Stimulated activated memory B cell treated with anti-CD40 and anti-IgM and Interleukin-4, amounts not matched to agents 10 μg/mL and 1 μg/mL and 100 μg/mL, for 72 hours (primary cell): ENCODE measurements around the gene ITPR1.
A peak's percentile ranks its signal among the peaks of the same experiment; 100 is the strongest.

Experiments
- ATAC-seq: fragments of 150-1000 bp; cut with Tn5 transposase; 2 replicates; pipeline ENCODE4 v1.10.0; 2021
- H3K27ac Mint-ChIP-seq: one replicate; pipeline ENCODE4 v1.8.0; 2022; ENCODE audit warnings: mild to moderate bottlenecking, mixed read lengths
- H3K27me3 Mint-ChIP-seq: one replicate; pipeline ENCODE4 v1.8.0; 2022; ENCODE audit warnings: mixed read lengths
- H3K36me3 Mint-ChIP-seq: one replicate; pipeline ENCODE4 v1.8.0; 2022; ENCODE audit warnings: mixed read lengths
- H3K4me1 Mint-ChIP-seq: one replicate; pipeline ENCODE4 v1.8.0; 2022; ENCODE audit warnings: mixed read lengths
- H3K4me3 Mint-ChIP-seq: one replicate; pipeline ENCODE4 v1.8.0; 2022; ENCODE audit warnings: mild to moderate bottlenecking, moderate library complexity, mixed read lengths
- H3K9me3 Mint-ChIP-seq: one replicate; pipeline ENCODE4 v1.8.0; 2022; ENCODE audit warnings: mixed read lengths

The ITPR1 gene

GRCh38 chr3:4552811-4553210 is 59.7 kb downstream of the ITPR1 start:
- ATAC-seq: no peak
- peaks cover 62% of the 10 kb centered on the region for H3K36me3 Mint-ChIP-seq

DNA sequence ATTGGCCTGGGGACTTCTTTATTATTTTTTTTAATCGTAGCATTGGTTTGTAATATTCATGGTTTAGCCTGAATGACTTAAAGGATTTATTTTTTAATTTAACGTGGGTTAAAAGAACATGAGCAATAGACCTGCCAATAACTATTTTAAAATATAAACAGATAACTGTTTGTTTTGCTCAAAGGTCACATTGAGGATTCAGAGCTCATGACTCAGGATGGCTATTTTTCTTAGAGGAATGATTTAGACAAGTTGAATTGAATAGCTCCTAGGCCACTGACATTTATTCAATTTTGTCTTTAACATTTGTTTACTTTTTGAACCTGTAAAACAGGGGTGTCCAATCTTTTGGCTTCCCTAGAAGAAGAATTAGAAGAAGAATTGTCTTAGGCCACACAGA is 68.5 kb downstream of the ITPR1 start:
- H3K4me1 Mint-ChIP-seq: peaks cover 30% of the 10 kb centered on the region
- H3K27ac Mint-ChIP-seq: no peak overlapping the region
- ATAC-seq: no peak
- H3K36me3 Mint-ChIP-seq: peaks cover 40% of the 10 kb centered on the region
- H3K9me3 Mint-ChIP-seq: peaks cover 3% of the 10 kb centered on the region
- no peaks in the 10 kb centered on the region for H3K27me3 Mint-ChIP-seq
- H3K4me3 Mint-ChIP-seq: no peak overlapping the region

More at GRCh38 chr3:4552811-4553210, 59.7 kb downstream of the ITPR1 start:
- Mint-ChIP-seq H3K27ac (no peak overlapping the region), H3K9me3 (peaks cover 5% of the 10 kb centered on the region), H3K4me1 (peaks cover 37% of the 10 kb centered on the region), H3K27me3 (no peaks in the 10 kb centered on the region), H3K4me3 (no peak overlapping the region)

GRCh38 chr3:4562595-4562994 is 69.4 kb downstream of the ITPR1 start:
- Mint-ChIP-seq H3K27me3 (no peaks in the 10 kb centered on the region), H3K36me3 (peaks cover 38% of the 10 kb centered on the region), H3K27ac (no peak overlapping the region), H3K4me1 (peaks cover 39% of the 10 kb centered on the region), H3K9me3 (peaks cover 3% of the 10 kb centered on the region), H3K4me3 (no peak overlapping the region)
- ATAC-seq: no peak

- Mint-ChIP-seq H3K4me1 (peaks cover 47% of the 10 kb centered on the region), H3K9me3 (no peaks in the 10 kb centered on the region), H3K36me3 (peaks cover 39% of the 10 kb centered on the region), H3K4me3 (no peak overlapping the region), H3K27me3 (no peaks in the 10 kb centered on the region), H3K27ac (no peak overlapping the region)
- no peak for ATAC-seq
Observed at GRCh38 chr3:4564270-4564669, 71.1 kb downstream of the ITPR1 start.

GRCh38 chr3:4564928-4565586 is 71.9 kb downstream of the ITPR1 start:
- peak overlapping the region; percentile 39 for H3K27ac Mint-ChIP-seq
- H3K4me3 Mint-ChIP-seq: no peak overlapping the region
- peaks cover 39% of the 10 kb centered on the region for H3K36me3 Mint-ChIP-seq
- no peak for ATAC-seq
- H3K27me3 Mint-ChIP-seq: no peaks in the 10 kb centered on the region
- peaks cover 47% of the 10 kb centered on the region for H3K4me1 Mint-ChIP-seq
- no peaks in the 10 kb centered on the region for H3K9me3 Mint-ChIP-seq

GRCh38 chr3:4565809-4566501 is 72.8 kb downstream of the ITPR1 start:
- H3K36me3 Mint-ChIP-seq: peaks cover 35% of the 10 kb centered on the region
- no peak for ATAC-seq
- H3K4me3 Mint-ChIP-seq: no peak overlapping the region
- H3K27ac Mint-ChIP-seq: peak overlapping the region; percentile 39
- H3K27me3 Mint-ChIP-seq: no peaks in the 10 kb centered on the region
- no peaks in the 10 kb centered on the region for H3K9me3 Mint-ChIP-seq
- peaks cover 46% of the 10 kb centered on the region for H3K4me1 Mint-ChIP-seq

DNA sequence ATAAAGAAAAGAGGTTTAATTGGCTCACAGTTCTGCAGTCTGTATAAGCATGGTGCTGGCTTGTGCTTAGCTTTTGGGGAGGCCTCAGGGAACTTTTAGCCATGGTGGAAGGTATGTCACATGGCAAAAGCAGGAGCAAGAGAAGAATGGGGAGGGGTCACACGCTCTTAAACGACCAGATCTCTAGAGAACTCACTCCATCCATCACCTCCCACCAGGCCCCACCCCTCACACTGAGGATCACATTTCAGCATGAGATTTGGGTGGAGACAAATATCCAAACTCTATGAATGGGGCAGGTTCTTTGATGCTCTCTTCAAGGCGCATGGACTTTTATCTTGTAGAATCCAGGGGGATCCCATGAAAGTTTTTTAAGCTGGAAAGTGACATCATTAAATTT is 75.7 kb downstream of the ITPR1 start:
- H3K27me3 Mint-ChIP-seq: no peaks in the 10 kb centered on the region
- H3K4me1 Mint-ChIP-seq: peaks cover 67% of the 10 kb centered on the region
- no peaks in the 10 kb centered on the region for H3K9me3 Mint-ChIP-seq
- H3K27ac Mint-ChIP-seq: peak overlapping the region; percentile 7
- no peak overlapping the region for H3K4me3 Mint-ChIP-seq
- no peak for ATAC-seq
- peaks cover 24% of the 10 kb centered on the region for H3K36me3 Mint-ChIP-seq

- H3K36me3 Mint-ChIP-seq: peaks cover 29% of the 10 kb centered on the region
- H3K4me3 Mint-ChIP-seq: no peak overlapping the region
- H3K4me1 Mint-ChIP-seq: peaks cover 75% of the 10 kb centered on the region
- peak overlapping the region; percentile 65 for H3K27ac Mint-ChIP-seq
- no peaks in the 10 kb centered on the region for H3K27me3 Mint-ChIP-seq
- H3K9me3 Mint-ChIP-seq: no peaks in the 10 kb centered on the region
- ATAC-seq: peak; percentile 27
Observed at GRCh38 chr3:4570840-4571621, 77.9 kb downstream of the ITPR1 start.

GRCh38 chr3:4571690-4572334 is 78.7 kb downstream of the ITPR1 start:
- Mint-ChIP-seq H3K9me3 (no peaks in the 10 kb centered on the region), H3K36me3 (peaks cover 30% of the 10 kb centered on the region), H3K27me3 (no peaks in the 10 kb centered on the region), H3K4me3 (no peak overlapping the region), H3K4me1 (peaks cover 74% of the 10 kb centered on the region), H3K27ac (peak overlapping the region; percentile 65)
- peak; percentile 59 for ATAC-seq

DNA sequence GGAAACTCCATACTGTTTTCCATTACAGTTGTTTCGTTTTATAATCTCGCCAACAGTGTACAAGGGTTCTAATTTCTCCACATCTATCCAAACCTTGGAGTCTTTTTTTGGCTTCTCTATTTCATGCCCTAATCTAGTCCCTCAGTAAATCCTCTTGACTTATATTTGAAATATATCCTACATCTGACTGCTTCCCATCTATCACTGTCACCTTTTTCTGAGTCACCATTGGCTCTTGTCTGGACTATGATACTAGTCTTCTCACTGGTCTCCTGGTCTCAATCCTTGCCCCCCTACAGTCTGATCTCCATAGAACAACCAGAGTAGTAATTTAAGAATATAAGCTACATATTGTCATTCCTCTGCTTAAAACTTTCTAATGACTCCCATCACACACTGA is 80.0 kb downstream of the ITPR1 start:
- no peak for ATAC-seq
- Mint-ChIP-seq H3K27me3 (no peaks in the 10 kb centered on the region), H3K9me3 (no peaks in the 10 kb centered on the region), H3K4me3 (no peak overlapping the region), H3K27ac (peak overlapping the region; percentile 18), H3K4me1 (peaks cover 69% of the 10 kb centered on the region), H3K36me3 (peaks cover 22% of the 10 kb centered on the region)

DNA sequence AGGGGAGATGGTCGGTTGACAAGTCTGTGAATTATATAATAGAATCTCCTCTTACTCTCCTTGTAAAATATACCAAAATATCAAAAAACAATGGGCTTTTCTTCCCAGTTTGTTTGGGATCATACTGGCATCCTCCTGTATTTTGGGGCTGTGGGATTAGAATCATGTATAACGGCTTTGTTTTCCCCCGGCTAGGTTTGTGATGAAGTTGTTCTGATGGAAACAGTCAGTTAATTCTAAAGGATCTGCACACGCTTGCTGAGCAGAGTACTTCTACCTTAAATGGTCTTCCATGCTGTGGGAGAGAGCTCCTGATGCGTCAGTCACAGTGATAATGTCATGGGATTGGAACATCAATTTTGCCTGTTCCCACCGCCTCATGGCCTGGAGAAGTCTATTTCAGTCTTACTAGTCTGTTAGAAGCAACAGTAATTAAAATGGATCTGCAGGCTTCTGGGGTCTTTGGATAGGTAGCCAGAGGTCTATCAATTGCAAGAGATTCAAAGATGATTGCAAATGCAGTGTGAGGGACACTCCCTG is 81.3 kb downstream of the ITPR1 start:
- Mint-ChIP-seq H3K4me1 (peaks cover 67% of the 10 kb centered on the region), H3K27ac (peak overlapping the region; percentile 10), H3K9me3 (no peaks in the 10 kb centered on the region), H3K36me3 (peaks cover 15% of the 10 kb centered on the region), H3K27me3 (no peaks in the 10 kb centered on the region), H3K4me3 (no peak overlapping the region)
- ATAC-seq: no peak

- no peak for ATAC-seq
- H3K36me3 Mint-ChIP-seq: peaks cover 15% of the 10 kb centered on the region
- peaks cover 70% of the 10 kb centered on the region for H3K4me1 Mint-ChIP-seq
- H3K27me3 Mint-ChIP-seq: no peaks in the 10 kb centered on the region
- no peak overlapping the region for H3K4me3 Mint-ChIP-seq
- H3K9me3 Mint-ChIP-seq: no peaks in the 10 kb centered on the region
- peak overlapping the region; percentile 10 for H3K27ac Mint-ChIP-seq
Observed at GRCh38 chr3:4575381-4575780, 82.2 kb downstream of the ITPR1 start.

DNA sequence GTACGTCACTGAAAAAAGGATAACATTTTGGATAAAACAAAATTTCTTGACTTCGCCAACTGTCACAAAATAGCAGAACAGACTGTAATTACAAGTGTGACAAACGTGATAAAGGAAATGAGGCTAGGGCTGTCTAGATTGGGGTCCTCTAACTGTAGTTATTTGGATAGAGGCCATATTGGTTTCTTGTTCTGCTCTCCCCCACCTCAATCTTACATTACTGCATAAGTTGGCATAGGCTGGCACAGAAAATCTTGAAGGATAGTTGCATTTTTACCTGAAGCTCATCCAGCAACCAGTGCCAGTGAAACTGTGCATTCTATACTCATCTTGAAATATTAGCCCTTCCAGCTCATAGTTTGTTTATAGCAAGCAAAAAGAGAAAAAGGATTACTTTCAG is 84.6 kb downstream of the ITPR1 start:
- ATAC-seq: no peak
- H3K27me3 Mint-ChIP-seq: no peaks in the 10 kb centered on the region
- H3K4me3 Mint-ChIP-seq: no peak overlapping the region
- H3K27ac Mint-ChIP-seq: no peak overlapping the region
- peaks cover 71% of the 10 kb centered on the region for H3K4me1 Mint-ChIP-seq
- no peaks in the 10 kb centered on the region for H3K9me3 Mint-ChIP-seq
- H3K36me3 Mint-ChIP-seq: peaks cover 15% of the 10 kb centered on the region

DNA sequence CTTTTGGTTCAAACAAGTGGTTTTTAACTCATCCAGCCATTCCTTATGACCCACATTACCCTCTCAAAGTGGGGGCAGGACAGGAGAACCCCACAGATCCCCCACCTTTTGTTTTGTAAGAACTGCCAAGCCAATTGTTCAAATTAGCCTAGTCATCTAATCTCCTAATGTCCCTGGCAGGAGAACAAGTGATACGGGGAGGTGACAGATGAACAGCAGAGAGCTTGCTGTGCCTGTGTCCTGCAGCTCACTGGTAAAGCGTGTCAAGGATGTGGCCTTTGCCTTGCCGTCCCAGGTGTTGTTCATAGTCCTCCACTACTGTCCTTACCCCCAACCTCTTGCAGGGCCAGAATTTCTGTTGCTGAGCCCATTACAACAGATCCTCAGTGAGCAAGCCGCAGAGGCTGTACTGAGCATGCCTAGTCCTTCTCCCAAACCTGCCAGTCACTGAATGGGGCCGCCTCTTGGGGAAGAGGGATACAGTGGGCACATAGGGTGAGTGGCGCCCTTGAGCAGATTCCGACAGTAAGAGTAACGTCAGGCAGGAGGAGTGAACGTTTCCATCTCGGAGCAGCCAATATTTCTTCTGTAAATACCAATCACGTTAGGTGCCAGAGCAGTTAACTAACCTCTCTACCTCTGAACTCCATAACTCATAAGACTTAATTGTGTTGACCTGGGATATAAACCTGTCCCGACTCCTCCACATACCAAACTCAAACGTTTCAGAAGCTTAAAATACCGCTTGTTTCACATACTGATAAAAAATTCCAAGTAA is 87.4 kb downstream of the ITPR1 start:
- ATAC-seq: no peak
- peaks cover 5% of the 10 kb centered on the region for H3K36me3 Mint-ChIP-seq
- H3K27me3 Mint-ChIP-seq: no peaks in the 10 kb centered on the region
- H3K27ac Mint-ChIP-seq: peak overlapping the region; percentile 36
- no peaks in the 10 kb centered on the region for H3K9me3 Mint-ChIP-seq
- H3K4me3 Mint-ChIP-seq: no peak overlapping the region
- H3K4me1 Mint-ChIP-seq: peaks cover 71% of the 10 kb centered on the region
